Neural progenitor cell (in vitro differentiated cells): ENCODE results near the gene DNER. TPM values are rescaled to one million over a fixed set of nuclear protein-coding genes. Genes with fewer than 3 reads are reported as not detected.

Experiments
- DNase-seq: peaks from one replicate; pipeline ENCODE4 v3.0.0-alpha.2; 2016; ENCODE audit warnings: low spot score
- H2AFZ ChIP-seq: fragments of 200-600 bp; sonication (generic); replicated peaks from 2 replicates; pipeline ENCODE4 v1.6.1; 2016; ENCODE audit warnings: antibody characterized with exemption
- H3F3A ChIP-seq: fragments of 200-600 bp; sonication (generic); 2 replicates; pipeline ENCODE4 v1.6.1; 2016; ENCODE audit warnings: antibody characterized with exemption, low read depth
- H3K27ac ChIP-seq: fragments of 200-600 bp; sonication (generic); 2 replicates; pipeline ENCODE4 v1.5.1; 2016; ENCODE audit warnings: mild to moderate bottlenecking
- H3K27me3 ChIP-seq: fragments of 200-600 bp; sonication (generic); 2 replicates; pipeline ENCODE4 v1.6.1; 2016; ENCODE audit warnings: mild to moderate bottlenecking, moderate library complexity
- H3K36me3 ChIP-seq: fragments of 200-600 bp; sonication (generic); 2 replicates; pipeline ENCODE4 v1.5.1; 2016
- H3K4me1 ChIP-seq: fragments of 200-600 bp; sonication (generic); 2 replicates; pipeline ENCODE4 v1.6.1; 2016; ENCODE audit warnings: mixed run types
- H3K4me2 ChIP-seq: fragments of 200-600 bp; sonication (generic); 2 replicates; pipeline ENCODE4 v1.6.1; 2016
- H3K4me3 ChIP-seq: fragments of 200-600 bp; sonication (generic); 2 replicates; pipeline ENCODE4 v1.5.1; 2016
- H3K79me2 ChIP-seq: fragments of 200-600 bp; sonication (generic); 2 replicates; pipeline ENCODE4 v1.6.1; 2016; ENCODE audit warnings: low read depth
- H3K9ac ChIP-seq: fragments of 200-600 bp; sonication (generic); 2 replicates; pipeline ENCODE4 v1.6.1; 2016
- H3K9me3 ChIP-seq: fragments of 200-600 bp; sonication (generic); 2 replicates; pipeline ENCODE4 v1.5.1; 2016; ENCODE audit warnings: low read depth
- H4K20me1 ChIP-seq: fragments of 200-600 bp; sonication (generic); 2 replicates; pipeline ENCODE4 v1.6.1; 2016; ENCODE audit warnings: low read depth
- H3K27ac Mint-ChIP-seq: 3 replicates; pipeline ENCODE4 v1.8.0; 2021; ENCODE audit warnings: mixed read lengths
- H3K27me3 Mint-ChIP-seq: 2 replicates; pipeline ENCODE4 v1.8.0; 2022; ENCODE audit warnings: low read depth, mild to moderate bottlenecking, inconsistent platforms, moderate library complexity, mixed read lengths; ENCODE audit not compliant: insufficient read depth
- H3K36me3 Mint-ChIP-seq: 3 replicates; pipeline ENCODE4 v1.8.0; 2021; ENCODE audit warnings: mixed read lengths
- H3K4me1 Mint-ChIP-seq: 3 replicates; pipeline ENCODE4 v1.8.0; 2021; ENCODE audit warnings: mixed read lengths
- H3K4me3 Mint-ChIP-seq: 3 replicates; pipeline ENCODE4 v1.8.0; 2021; ENCODE audit warnings: mild to moderate bottlenecking, moderate library complexity, mixed read lengths
- H3K9me3 Mint-ChIP-seq: 3 replicates; pipeline ENCODE4 v1.8.0; 2020; ENCODE audit warnings: mixed read lengths
- CTCF ChIP-seq: fragments of 200-600 bp; sonication (generic); IDR thresholded peaks from 2 replicates; pipeline ENCODE4 v1.5.1; 2017; ENCODE audit warnings: antibody characterized with exemption, mild to moderate bottlenecking
- EZH2 ChIP-seq: fragments of 200-600 bp; sonication (generic); IDR thresholded peaks from 2 replicates; pipeline ENCODE4 v1.6.1; 2017; ENCODE audit warnings: antibody characterized with exemption, mild to moderate bottlenecking, moderate library complexity
- EZH2phosphoT487 ChIP-seq: fragments of 200-600 bp; sonication (generic); IDR thresholded peaks from 2 replicates; pipeline ENCODE4 v1.6.1; 2017; ENCODE audit warnings: antibody characterized with exemption
- total RNA-seq: library from RNA; depleted of rRNA; stranded (reverse); fragments of >200 nt; gene quantifications from 2 replicates; pipeline ENCODE4 v1.2.3, GENCODE V29; 2015; ENCODE audit warnings: low replicate concordance

DNER gene
- total RNA-seq, 1 donor from 2014 or later = 0.97 TPM

GRCh38 chr2:229363185-229363814, 351.1 kb downstream of the DNER start:
- Histone ChIP-seq H3K9me3 (no peaks in the 10 kb centered on the region), H3K79me2 (no peaks in the 10 kb centered on the region), H3K4me1 (no peaks in the 10 kb centered on the region), H3K4me3 (no peak overlapping the region), H3K27me3 (no peaks in the 10 kb centered on the region), H3K36me3 (no peaks in the 10 kb centered on the region), H3K27ac (no peak overlapping the region), H3K4me2 (no peak overlapping the region), H2AFZ (no peak overlapping the region), H3K9ac (no peak overlapping the region), H4K20me1 (no peaks in the 10 kb centered on the region), H3F3A (no peaks in the 10 kb centered on the region)
- H3K27ac Mint-ChIP-seq = no peak overlapping the region
- peaks cover 3% of the 10 kb centered on the region for H3K27me3 Mint-ChIP-seq
- H3K4me3 Mint-ChIP-seq = no peak overlapping the region
- H3K4me1 Mint-ChIP-seq = no peaks in the 10 kb centered on the region
- TF ChIP-seq EZH2phosphoT487 (no peak), EZH2 (no peak), CTCF (no peak)
- DNase-seq = no peak
- no peaks in the 10 kb centered on the region for H3K9me3 Mint-ChIP-seq
- no peaks in the 10 kb centered on the region for H3K36me3 Mint-ChIP-seq

GRCh38 chr2:229350883-229351282, 363.5 kb downstream of the DNER start:
- Mint-ChIP-seq H3K27me3 (no peaks in the 10 kb centered on the region), H3K4me1 (no peaks in the 10 kb centered on the region), H3K27ac (no peak overlapping the region), H3K36me3 (no peaks in the 10 kb centered on the region), H3K9me3 (no peaks in the 10 kb centered on the region), H3K4me3 (no peak overlapping the region)
- TF ChIP-seq EZH2 (no peak), CTCF (no peak), EZH2phosphoT487 (no peak)
- DNase-seq = no peak
- Histone ChIP-seq H4K20me1 (no peaks in the 10 kb centered on the region), H3K9ac (no peak overlapping the region), H3F3A (no peaks in the 10 kb centered on the region), H3K4me3 (no peak overlapping the region), H3K79me2 (no peaks in the 10 kb centered on the region), H3K4me2 (no peak overlapping the region), H3K27me3 (no peaks in the 10 kb centered on the region), H3K27ac (no peak overlapping the region), H3K36me3 (no peaks in the 10 kb centered on the region), H3K4me1 (no peaks in the 10 kb centered on the region), H3K9me3 (no peaks in the 10 kb centered on the region), H2AFZ (no peak overlapping the region)

- Histone ChIP-seq H3F3A (no peaks in the 10 kb centered on the region), H3K9ac (no peak overlapping the region), H3K4me3 (no peak overlapping the region), H2AFZ (no peak overlapping the region), H3K27me3 (no peaks in the 10 kb centered on the region), H4K20me1 (no peaks in the 10 kb centered on the region), H3K4me2 (no peak overlapping the region), H3K36me3 (no peaks in the 10 kb centered on the region), H3K27ac (no peak overlapping the region), H3K4me1 (no peaks in the 10 kb centered on the region), H3K9me3 (no peaks in the 10 kb centered on the region), H3K79me2 (no peaks in the 10 kb centered on the region)
- H3K4me3 Mint-ChIP-seq = no peak overlapping the region
- TF ChIP-seq CTCF (no peak), EZH2phosphoT487 (no peak), EZH2 (no peak)
- H3K27ac Mint-ChIP-seq = no peak overlapping the region
- H3K4me1 Mint-ChIP-seq = no peaks in the 10 kb centered on the region
- no peaks in the 10 kb centered on the region for H3K36me3 Mint-ChIP-seq
- no peak for DNase-seq
- no peaks in the 10 kb centered on the region for H3K9me3 Mint-ChIP-seq
- no peaks in the 10 kb centered on the region for H3K27me3 Mint-ChIP-seq
These were observed 364.1 kb downstream of the DNER start for GRCh38 chr2:229350117-229350805.
